Body of pancreas (tissue), 4 donors: ENCODE data around the gene KLHL24. TPM values are rescaled to one million over a fixed set of nuclear protein-coding genes. Genes with fewer than 3 reads are reported as not detected.
"Not testable (repeated sequence)": the region's sequence is repeated elsewhere in the genome, so short reads cannot be mapped to it uniquely, and the experiment has no call there.

Experiments
- ATAC-seq: fragments of 150-250 bp; one replicate; pipeline ENCODE4 v1.9.1; 2016
- DNase-seq, 4 donors: peaks; one replicate each; pipeline ENCODE4 v3.0.0-alpha.2; 2019
- H3K27ac ChIP-seq, 4 donors: fragments of 200-600 bp; sonication (generic); 1 replicate in 3 of 4; 2 replicates in 1 of 4; pipeline versions ENCODE4 v1.5.1 to v1.6.1; 2016 to 2019; ENCODE audit warnings: mild to moderate bottlenecking in 1 of 4, mixed read lengths in 1 of 4, moderate library complexity in 1 of 4
- H3K27me3 ChIP-seq, 2 donors: fragments of 200-600 bp; sonication (generic); one replicate each; pipeline ENCODE4 v1.6.0; 2016; ENCODE audit warnings: mild to moderate bottlenecking in 1 of 2
- H3K36me3 ChIP-seq, 2 donors: fragments of 200-600 bp; sonication (generic); replicated peaks in 1 of 2; 2 replicates each; pipeline ENCODE4 v1.5.1; 2016; ENCODE audit warnings: low read depth in 2 of 2; ENCODE audit not compliant: insufficient read depth in 1 of 2
- H3K4me1 ChIP-seq: fragments of 200-600 bp; sonication (generic); one replicate; pipeline ENCODE4 v1.6.0; 2016
- H3K4me3 ChIP-seq, 2 donors: fragments of 200-600 bp; sonication (generic); 1 replicate in 1 of 2; 2 replicates in 1 of 2; pipeline ENCODE4 v1.5.1; 2016 to 2019
- H3K9me3 ChIP-seq, 3 donors: fragments of 200-600 bp; sonication (generic); 1 replicate in 2 of 3; 2 replicates in 1 of 3; pipeline ENCODE4 v1.5.1; 2016
- POLR2A ChIP-seq, 3 donors: fragments of 450-650 bp; IDR thresholded peaks; one replicate each; pipeline ENCODE4 v1.6.1; 2016; ENCODE audit warnings: antibody characterized with exemption in 3 of 3, mild to moderate bottlenecking in 2 of 3
- WGBS, 2 donors: methylation state at CpG; one replicate each; pipeline ENCODE4 v1.1.5; 2017; 5-methylcytosine and 5-hydroxymethylcytosine counted together
- intact Hi-C: fragments of 100-400 bp; cut with DNase I; formaldehyde crosslinking; loops from one replicate; pipeline ENCODE4 v1.15.1; 2023
- total RNA-seq, 2 donors: library from RNA; depleted of rRNA; stranded (reverse); fragments of >200 nt; gene quantifications; one replicate each; pipeline ENCODE4 v1.1.0, GENCODE V29; 2016
- TF ChIP-seq, protein P1 (sequence below), 7 experiments: fragments of 450-650 bp in 4 of 7; fragments of 200-600 bp in 3 of 7; sonication (generic) in 3 of 7; IDR thresholded peaks; one replicate each; pipeline ENCODE4 v1.5.1; 2016 to 2019; ENCODE audit warnings: antibody characterized with exemption in 7 of 7

KLHL24 gene
- total RNA-seq, 2 donors from 2014 or later: 22.7 to 46.2 TPM

- no peak overlapping the region for H3K4me3 ChIP-seq
- H3K27me3 ChIP-seq: no peaks in the 10 kb centered on the region
- H3K36me3 ChIP-seq: no peaks in the 10 kb centered on the region
- ATAC-seq (no peak), DNase-seq (no peak)
- intact Hi-C loops: no loop called here
- no peaks in the 10 kb centered on the region for H3K4me1 ChIP-seq
- TF ChIP-seq, protein P1, sequence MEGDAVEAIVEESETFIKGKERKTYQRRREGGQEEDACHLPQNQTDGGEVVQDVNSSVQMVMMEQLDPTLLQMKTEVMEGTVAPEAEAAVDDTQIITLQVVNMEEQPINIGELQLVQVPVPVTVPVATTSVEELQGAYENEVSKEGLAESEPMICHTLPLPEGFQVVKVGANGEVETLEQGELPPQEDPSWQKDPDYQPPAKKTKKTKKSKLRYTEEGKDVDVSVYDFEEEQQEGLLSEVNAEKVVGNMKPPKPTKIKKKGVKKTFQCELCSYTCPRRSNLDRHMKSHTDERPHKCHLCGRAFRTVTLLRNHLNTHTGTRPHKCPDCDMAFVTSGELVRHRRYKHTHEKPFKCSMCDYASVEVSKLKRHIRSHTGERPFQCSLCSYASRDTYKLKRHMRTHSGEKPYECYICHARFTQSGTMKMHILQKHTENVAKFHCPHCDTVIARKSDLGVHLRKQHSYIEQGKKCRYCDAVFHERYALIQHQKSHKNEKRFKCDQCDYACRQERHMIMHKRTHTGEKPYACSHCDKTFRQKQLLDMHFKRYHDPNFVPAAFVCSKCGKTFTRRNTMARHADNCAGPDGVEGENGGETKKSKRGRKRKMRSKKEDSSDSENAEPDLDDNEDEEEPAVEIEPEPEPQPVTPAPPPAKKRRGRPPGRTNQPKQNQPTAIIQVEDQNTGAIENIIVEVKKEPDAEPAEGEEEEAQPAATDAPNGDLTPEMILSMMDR (IDR thresholded peaks at IDR 0.05): no peak
- no peak for TF ChIP-seq POLR2A (IDR thresholded peaks at IDR 0.05)
- WGBS, 2 donors: 67 to 85% methylated on average over 1 of the region's 1 CpG
- no peak overlapping the region for H3K27ac ChIP-seq
- no peaks in the 10 kb centered on the region for H3K9me3 ChIP-seq
These were observed 15.2 kb upstream of the KLHL24 start for GRCh38 chr3:183620252-183620628.

- intact Hi-C loops, H3K27ac ChIP-seq, H3K4me3 ChIP-seq, H3K36me3 ChIP-seq, H3K4me1 ChIP-seq, H3K27me3 ChIP-seq, ATAC-seq, H3K9me3 ChIP-seq, DNase-seq: not testable (repeated sequence)
- WGBS, 2 donors: 73 to 77% methylated on average over 2 of the region's 2 CpGs
These were observed 12.9 kb upstream of the KLHL24 start for GRCh38 chr3:183622473-183622872.

DNA sequence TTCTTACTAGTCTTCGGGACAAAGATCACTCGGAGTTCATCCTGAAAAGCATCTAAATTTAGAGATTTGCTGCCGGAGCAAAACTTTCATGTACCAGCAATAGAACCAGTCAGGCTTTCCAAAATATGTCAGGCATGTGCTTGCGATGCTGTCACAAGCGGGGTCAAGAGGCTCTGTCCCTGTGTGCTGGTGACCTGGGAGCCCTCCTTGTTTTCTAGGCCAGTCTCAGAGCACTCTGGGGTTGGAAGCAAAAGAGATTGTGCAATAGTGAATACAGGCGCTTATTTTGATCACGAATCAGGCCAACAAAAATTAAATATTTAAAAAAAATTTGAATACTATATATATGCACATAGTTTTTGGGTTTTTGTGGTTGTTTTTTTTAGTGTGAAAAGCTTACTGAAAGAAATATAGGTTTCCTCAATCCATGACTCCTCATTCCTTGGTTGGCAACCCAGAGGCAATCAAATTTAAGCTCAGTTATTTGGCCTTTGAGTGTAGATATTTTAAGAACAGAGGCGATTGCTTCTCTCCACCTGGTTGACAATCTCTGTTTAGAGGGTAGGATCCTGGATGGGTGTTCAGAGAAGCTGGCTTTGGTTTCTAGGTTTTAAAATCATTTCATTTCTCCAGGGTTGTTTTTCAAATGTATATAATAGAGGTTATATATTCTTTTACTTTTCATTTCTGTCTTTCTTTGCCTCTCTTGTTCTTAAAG lies 8.4 kb upstream of the KLHL24 start:
- no peaks in the 10 kb centered on the region for H3K27me3 ChIP-seq
- ATAC-seq (no peak), DNase-seq (peak in 1 of 4 donors; percentile 21)
- no peak overlapping the region for H3K4me3 ChIP-seq
- WGBS, 2 donors: 71 to 73% methylated on average over 8 of the region's 8 CpGs
- no peak for TF ChIP-seq POLR2A (IDR thresholded peaks at IDR 0.05)
- TF ChIP-seq, protein P1 (IDR thresholded peaks at IDR 0.05): no peak
- intact Hi-C loops: no loop called here
- no peaks in the 10 kb centered on the region for H3K4me1 ChIP-seq
- H3K36me3 ChIP-seq: no peaks in the 10 kb centered on the region
- H3K9me3 ChIP-seq: no peaks in the 10 kb centered on the region
- no peak overlapping the region for H3K27ac ChIP-seq

GRCh38 chr3:183629546-183630301 lies 5.7 kb upstream of the KLHL24 start:
- Histone ChIP-seq H3K27ac (no peak overlapping the region), H3K36me3 (no peaks in the 10 kb centered on the region), H3K4me1 (no peaks in the 10 kb centered on the region), H3K27me3 (no peaks in the 10 kb centered on the region), H3K9me3 (no peaks in the 10 kb centered on the region), H3K4me3 (no peak overlapping the region)
- ATAC-seq: no peak
- DNase-seq: no peak
- TF ChIP-seq, protein P1 (IDR thresholded peaks at IDR 0.05): no peak
- no peak for TF ChIP-seq POLR2A (IDR thresholded peaks at IDR 0.05)
- intact Hi-C loops: no loop called here
- WGBS, 2 donors: 88 to 99% methylated on average over 3 of the region's 3 CpGs

GRCh38 chr3:183631715-183632114 lies 3.7 kb upstream of the KLHL24 start:
- H3K27me3 ChIP-seq: no peaks in the 10 kb centered on the region
- H3K36me3 ChIP-seq: no peaks in the 10 kb centered on the region
- H3K4me3 ChIP-seq: no peak overlapping the region
- ATAC-seq (no peak), DNase-seq (no peak)
- intact Hi-C loops: no loop called here
- TF ChIP-seq, protein P1 (IDR thresholded peaks at IDR 0.05): no peak
- TF ChIP-seq POLR2A (IDR thresholded peaks at IDR 0.05): no peak
- no peak overlapping the region for H3K27ac ChIP-seq
- H3K4me1 ChIP-seq: peaks cover 5% of the 10 kb centered on the region
- H3K9me3 ChIP-seq: no peaks in the 10 kb centered on the region

DNA sequence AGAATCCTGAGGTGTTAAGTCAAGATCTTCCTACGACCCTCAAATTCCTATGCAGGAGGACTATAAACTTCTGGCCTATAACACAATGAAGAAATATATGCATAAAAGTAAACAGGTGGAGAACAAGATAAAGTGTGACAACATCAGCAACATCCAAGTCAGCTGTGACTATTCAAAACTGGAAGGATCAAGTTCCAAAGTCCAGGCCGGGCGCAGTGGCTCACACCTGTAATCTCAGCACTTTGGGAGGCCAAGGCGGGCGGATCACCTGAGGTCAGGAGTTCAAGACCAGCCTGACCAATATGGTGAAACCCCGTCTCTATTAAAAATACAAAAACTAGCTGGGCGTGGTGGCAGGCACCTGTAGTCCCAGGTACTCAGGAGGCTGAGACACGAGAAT lies 2.7 kb upstream of the KLHL24 start:
- WGBS, 2 donors: 90 to 92% methylated on average over 8 of the region's 8 CpGs
- intact Hi-C loops: not testable (repeated sequence)

More for the DNA sequence above, 2.7 kb upstream of the KLHL24 start:
- H3K4me3 ChIP-seq, ATAC-seq, DNase-seq, H3K36me3 ChIP-seq, H3K27me3 ChIP-seq, H3K9me3 ChIP-seq, H3K27ac ChIP-seq: not testable (repeated sequence)
- H3K4me1 ChIP-seq: peaks cover 14% of the 10 kb centered on the region
